Muscle of leg (tissue), 11 donors: ENCODE results near the gene RNF150. TPM values are rescaled to one million over a fixed set of nuclear protein-coding genes. Genes with fewer than 3 reads are reported as not detected.

Source experiments
- DNase-seq: peaks from one replicate; pipeline ENCODE4 v3.0.0; 2013
- H3K27ac ChIP-seq: one replicate; pipeline ENCODE4 v1.5.1; 2013; ENCODE audit warnings: mild to moderate bottlenecking, low read length, control low read depth
- H3K27me3 ChIP-seq: one replicate; pipeline ENCODE4 v1.6.1; 2013; ENCODE audit warnings: low read length; ENCODE audit not compliant: control insufficient read depth, insufficient read depth
- H3K36me3 ChIP-seq: one replicate; pipeline ENCODE4 v1.6.1; 2013; ENCODE audit warnings: low read length; ENCODE audit not compliant: control insufficient read depth, insufficient read depth
- H3K4me1 ChIP-seq: one replicate; pipeline ENCODE4 v1.6.1; 2013; ENCODE audit warnings: low read length; ENCODE audit not compliant: control insufficient read depth, insufficient read depth
- H3K4me3 ChIP-seq: one replicate; pipeline ENCODE4 v1.5.1; 2013; ENCODE audit warnings: low read length, control low read depth
- H3K9me3 ChIP-seq: replicated peaks from 2 replicates; pipeline ENCODE4 v1.6.1; 2013; ENCODE audit warnings: low read depth, low read length; ENCODE audit not compliant: control insufficient read depth
- WGBS: methylation state at CpG from one replicate; pipeline ENCODE4 v1.1.5; 2013; ENCODE audit warnings: missing lambda C conversion rate; ENCODE audit not compliant: insufficient coverage; 5-methylcytosine and 5-hydroxymethylcytosine counted together
- polyA plus RNA-seq, 8 donors: library from polyadenylated mRNA; unstranded; fragments of 120-200 nt; gene quantifications; one replicate each; pipeline versions ENCODE4 v1.2.1 to v1.2.3, GENCODE V29; 2013; ENCODE audit warnings: inconsistent platforms in 1 of 8, low replicate concordance in 1 of 8; ENCODE audit not compliant: insufficient read length in 8 of 8, insufficient read depth in 1 of 8
- total RNA-seq: library from RNA; stranded (reverse); fragments of 120-200 nt; gene quantifications from one replicate; pipeline ENCODE4 v1.2.4, GENCODE V29; 2013

Gene RNF150
- total and polyA plus RNA-seq, 9 donors, result 21.0 to 44.6 (median 33.8) TPM

GRCh38 chr4:140861359-140862176 is 271.7 kb downstream of the RNF150 start:
- DNase-seq, result peak; percentile 95
- no peaks in the 10 kb centered on the region for H3K9me3 ChIP-seq
- H3K27me3 ChIP-seq, result no peaks in the 10 kb centered on the region
- H3K4me3 ChIP-seq, result no peak overlapping the region
- no CpG with 5 or more reads among the region's 7 CpGs for WGBS
- peaks cover 14% of the 10 kb centered on the region for H3K4me1 ChIP-seq
- H3K36me3 ChIP-seq, result peaks cover 6% of the 10 kb centered on the region
- no peak overlapping the region for H3K27ac ChIP-seq

GRCh38 chr4:140858897-140859296 is 274.4 kb downstream of the RNF150 start:
- peaks cover 23% of the 10 kb centered on the region for H3K4me1 ChIP-seq
- H3K27me3 ChIP-seq, result no peaks in the 10 kb centered on the region
- H3K27ac ChIP-seq, result peak overlapping the region; percentile 29
- DNase-seq, result no peak
- H3K9me3 ChIP-seq, result no peaks in the 10 kb centered on the region
- H3K4me3 ChIP-seq, result no peak overlapping the region
- no peaks in the 10 kb centered on the region for H3K36me3 ChIP-seq
- 50% methylated on average over 2 of the region's 3 CpGs for WGBS

GRCh38 chr4:140857111-140857510 is 276.2 kb downstream of the RNF150 start:
- peak overlapping the region; percentile 87 for H3K27ac ChIP-seq
- H3K36me3 ChIP-seq, result no peaks in the 10 kb centered on the region
- WGBS, result no CpG with 5 or more reads among the region's 2 CpGs

GRCh38 chr4:140856621-140857062 is 276.6 kb downstream of the RNF150 start:
- 5% methylated on average over 5 of the region's 6 CpGs for whole genome bisulfite sequencing
- Histone ChIP-seq H3K4me3 (peak overlapping the region; percentile 26), H3K27ac (peak overlapping the region; percentile 87)

More at GRCh38 chr4:140857111-140857510, 276.2 kb downstream of the RNF150 start:
- Histone ChIP-seq H3K9me3 (no peaks in the 10 kb centered on the region), H3K4me3 (peak overlapping the region; percentile 26), H3K4me1 (peaks cover 23% of the 10 kb centered on the region), H3K27me3 (no peaks in the 10 kb centered on the region)
- DNase-seq, result no peak

GRCh38 chr4:140854168-140854567 is 279.1 kb downstream of the RNF150 start:
- peak; percentile 67 for DNase-seq
- Histone ChIP-seq H3K27me3 (no peaks in the 10 kb centered on the region), H3K9me3 (no peaks in the 10 kb centered on the region), H3K36me3 (no peaks in the 10 kb centered on the region), H3K27ac (peak overlapping the region; percentile 17), H3K4me1 (peaks cover 23% of the 10 kb centered on the region), H3K4me3 (no peak overlapping the region)
- WGBS, result no CpG with 5 or more reads among the region's 2 CpGs

More at GRCh38 chr4:140856621-140857062, 276.6 kb downstream of the RNF150 start:
- H3K27me3 ChIP-seq, result no peaks in the 10 kb centered on the region
- no peaks in the 10 kb centered on the region for H3K9me3 ChIP-seq
- H3K4me1 ChIP-seq, result peaks cover 23% of the 10 kb centered on the region
- peak; percentile 95 for DNase-seq
- H3K36me3 ChIP-seq, result no peaks in the 10 kb centered on the region

- H3K4me1 ChIP-seq, result peaks cover 19% of the 10 kb centered on the region
- no peak overlapping the region for H3K27ac ChIP-seq
- no CpG with 5 or more reads among the region's 1 CpG for WGBS
- H3K9me3 ChIP-seq, result no peaks in the 10 kb centered on the region
- no peak overlapping the region for H3K4me3 ChIP-seq
- DNase-seq, result no peak
- H3K36me3 ChIP-seq, result no peaks in the 10 kb centered on the region
- no peaks in the 10 kb centered on the region for H3K27me3 ChIP-seq
Observed at GRCh38 chr4:140851804-140852203, 281.5 kb downstream of the RNF150 start.

- DNase-seq, result peak; percentile 85
- Histone ChIP-seq H3K4me3 (no peak overlapping the region), H3K27me3 (no peaks in the 10 kb centered on the region), H3K9me3 (no peaks in the 10 kb centered on the region), H3K4me1 (peaks cover 14% of the 10 kb centered on the region), H3K27ac (no peak overlapping the region), H3K36me3 (no peaks in the 10 kb centered on the region)
- no CpG with 5 or more reads among the region's 6 CpGs for WGBS
Observed at GRCh38 chr4:140851032-140851636, 282.1 kb downstream of the RNF150 start.

GRCh38 chr4:140849526-140849925 is 283.7 kb downstream of the RNF150 start:
- no peak overlapping the region for H3K27ac ChIP-seq
- DNase-seq, result no peak
- no peaks in the 10 kb centered on the region for H3K9me3 ChIP-seq
- no peaks in the 10 kb centered on the region for H3K4me1 ChIP-seq
- no CpG with 5 or more reads among the region's 1 CpG for WGBS
- H3K27me3 ChIP-seq, result no peaks in the 10 kb centered on the region
- no peak overlapping the region for H3K4me3 ChIP-seq
- no peaks in the 10 kb centered on the region for H3K36me3 ChIP-seq

- DNase-seq, result no peak
- Histone ChIP-seq H3K36me3 (no peaks in the 10 kb centered on the region), H3K27ac (no peak overlapping the region), H3K4me1 (no peaks in the 10 kb centered on the region), H3K4me3 (no peak overlapping the region), H3K27me3 (no peaks in the 10 kb centered on the region), H3K9me3 (no peaks in the 10 kb centered on the region)
Observed at GRCh38 chr4:140846736-140847135, 286.5 kb downstream of the RNF150 start.

- H3K27me3 ChIP-seq, result no peaks in the 10 kb centered on the region
- H3K4me1 ChIP-seq, result peaks cover 6% of the 10 kb centered on the region
- no peaks in the 10 kb centered on the region for H3K36me3 ChIP-seq
- no CpG with 5 or more reads among the region's 1 CpG for WGBS
- no peak overlapping the region for H3K27ac ChIP-seq
- no peaks in the 10 kb centered on the region for H3K9me3 ChIP-seq
- no peak overlapping the region for H3K4me3 ChIP-seq
- no peak for DNase-seq
Observed at GRCh38 chr4:140844061-140844460, 289.2 kb downstream of the RNF150 start.
